Tibial nerve (tissue), 4 donors: ENCODE data around the gene ARHGAP33. TPM values are rescaled to one million over a fixed set of nuclear protein-coding genes. Genes with fewer than 3 reads are reported as not detected.

Source experiments
- DNase-seq, 2 donors: peaks; one replicate each; pipeline ENCODE4 v3.0.0-alpha.2; 2019; ENCODE audit warnings: low spot score in 2 of 2
- H3K27ac ChIP-seq, 4 donors: fragments of 200-600 bp; sonication (generic) in 3 of 4; one replicate each; pipeline ENCODE4 v1.5.1; 2017 to 2019; ENCODE audit warnings: mild to moderate bottlenecking in 1 of 4
- H3K27me3 ChIP-seq, 2 donors: fragments of 200-600 bp; sonication (generic) in 1 of 2; one replicate each; pipeline versions ENCODE4 v1.5.1 to v1.6.0; 2017 to 2019
- H3K36me3 ChIP-seq, 3 donors: fragments of 200-600 bp; sonication (generic); one replicate each; pipeline ENCODE4 v1.5.1; 2018 to 2019
- H3K4me1 ChIP-seq, 4 donors: fragments of 200-600 bp; sonication (generic) in 3 of 4; one replicate each; pipeline ENCODE4 v1.5.1; 2017 to 2019
- H3K4me3 ChIP-seq, 4 donors: fragments of 200-600 bp; sonication (generic) in 3 of 4; one replicate each; pipeline ENCODE4 v1.5.1; 2017 to 2019; ENCODE audit warnings: mild to moderate bottlenecking in 1 of 4, moderate library complexity in 1 of 4
- H3K9me3 ChIP-seq, 4 donors: fragments of 200-600 bp; sonication (generic) in 3 of 4; one replicate each; pipeline ENCODE4 v1.5.1; 2017 to 2019
- EP300 ChIP-seq, 2 donors: sonication (generic); formaldehyde crosslinking; IDR thresholded peaks; one replicate each; pipeline ENCODE4 v1.6.1; 2017; ENCODE audit warnings: antibody characterized with exemption in 2 of 2, mild to moderate bottlenecking in 1 of 2
- POLR2A ChIP-seq, 2 donors: fragments of 450-650 bp; IDR thresholded peaks; one replicate each; pipeline ENCODE4 v1.6.1; 2017; ENCODE audit warnings: antibody characterized with exemption in 2 of 2, mild to moderate bottlenecking in 2 of 2, moderate library complexity in 2 of 2
- WGBS, 2 donors: methylation state at CpG; one replicate each; pipeline ENCODE4 v1.1.5; 2018; 5-methylcytosine and 5-hydroxymethylcytosine counted together
- total RNA-seq, 4 donors: library from RNA; depleted of rRNA; stranded (reverse); fragments of >200 nt; gene quantifications; one replicate each; pipeline ENCODE4 v1.1.0, GENCODE V29; 2016
- TF ChIP-seq, protein P1 (sequence below), 5 experiments: fragments of 200-600 bp in 3 of 5; fragments of 450-650 bp in 2 of 5; sonication (generic) in 3 of 5; IDR thresholded peaks; one replicate each; pipeline ENCODE4 v1.5.1; 2016 to 2019; ENCODE audit warnings: antibody characterized with exemption in 5 of 5, mild to moderate bottlenecking in 3 of 5, moderate library complexity in 2 of 5

The ARHGAP33 gene
- total RNA-seq, 4 donors from 2014 or later, result 6.6 to 46.8 (median 26.1) TPM

GRCh38 chr19:35812220-35813042, 37.1 kb downstream of the ARHGAP33 start, which contains the start of gene PRODH2:
Gene PRODH2 (minus strand): TSS chr19:35812845. CDS start chr19:35812805, 40 bp downstream.
- no peaks in the 10 kb centered on the region for H3K4me1 ChIP-seq
- H3K36me3 ChIP-seq, result no peaks in the 10 kb centered on the region
- no peak for TF ChIP-seq POLR2A (IDR thresholded peaks at IDR 0.05)
- no peak for TF ChIP-seq EP300 (IDR thresholded peaks at IDR 0.05)
- TF ChIP-seq, protein P1, sequence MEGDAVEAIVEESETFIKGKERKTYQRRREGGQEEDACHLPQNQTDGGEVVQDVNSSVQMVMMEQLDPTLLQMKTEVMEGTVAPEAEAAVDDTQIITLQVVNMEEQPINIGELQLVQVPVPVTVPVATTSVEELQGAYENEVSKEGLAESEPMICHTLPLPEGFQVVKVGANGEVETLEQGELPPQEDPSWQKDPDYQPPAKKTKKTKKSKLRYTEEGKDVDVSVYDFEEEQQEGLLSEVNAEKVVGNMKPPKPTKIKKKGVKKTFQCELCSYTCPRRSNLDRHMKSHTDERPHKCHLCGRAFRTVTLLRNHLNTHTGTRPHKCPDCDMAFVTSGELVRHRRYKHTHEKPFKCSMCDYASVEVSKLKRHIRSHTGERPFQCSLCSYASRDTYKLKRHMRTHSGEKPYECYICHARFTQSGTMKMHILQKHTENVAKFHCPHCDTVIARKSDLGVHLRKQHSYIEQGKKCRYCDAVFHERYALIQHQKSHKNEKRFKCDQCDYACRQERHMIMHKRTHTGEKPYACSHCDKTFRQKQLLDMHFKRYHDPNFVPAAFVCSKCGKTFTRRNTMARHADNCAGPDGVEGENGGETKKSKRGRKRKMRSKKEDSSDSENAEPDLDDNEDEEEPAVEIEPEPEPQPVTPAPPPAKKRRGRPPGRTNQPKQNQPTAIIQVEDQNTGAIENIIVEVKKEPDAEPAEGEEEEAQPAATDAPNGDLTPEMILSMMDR (IDR thresholded peaks at IDR 0.05), result no peak
- H3K9me3 ChIP-seq, result no peaks in the 10 kb centered on the region
- H3K27me3 ChIP-seq, result peaks cover 0 to 31% of the 10 kb centered on the region in 2 donors
- H3K4me3 ChIP-seq, result no peak within 1 kb of the TSS
- no peak within 1 kb of the TSS for H3K27ac ChIP-seq
- DNase-seq, result no peak
- 66 to 71% methylated on average over 23 to 24 of the region's 26 CpGs for WGBS, 2 donors

DNA sequence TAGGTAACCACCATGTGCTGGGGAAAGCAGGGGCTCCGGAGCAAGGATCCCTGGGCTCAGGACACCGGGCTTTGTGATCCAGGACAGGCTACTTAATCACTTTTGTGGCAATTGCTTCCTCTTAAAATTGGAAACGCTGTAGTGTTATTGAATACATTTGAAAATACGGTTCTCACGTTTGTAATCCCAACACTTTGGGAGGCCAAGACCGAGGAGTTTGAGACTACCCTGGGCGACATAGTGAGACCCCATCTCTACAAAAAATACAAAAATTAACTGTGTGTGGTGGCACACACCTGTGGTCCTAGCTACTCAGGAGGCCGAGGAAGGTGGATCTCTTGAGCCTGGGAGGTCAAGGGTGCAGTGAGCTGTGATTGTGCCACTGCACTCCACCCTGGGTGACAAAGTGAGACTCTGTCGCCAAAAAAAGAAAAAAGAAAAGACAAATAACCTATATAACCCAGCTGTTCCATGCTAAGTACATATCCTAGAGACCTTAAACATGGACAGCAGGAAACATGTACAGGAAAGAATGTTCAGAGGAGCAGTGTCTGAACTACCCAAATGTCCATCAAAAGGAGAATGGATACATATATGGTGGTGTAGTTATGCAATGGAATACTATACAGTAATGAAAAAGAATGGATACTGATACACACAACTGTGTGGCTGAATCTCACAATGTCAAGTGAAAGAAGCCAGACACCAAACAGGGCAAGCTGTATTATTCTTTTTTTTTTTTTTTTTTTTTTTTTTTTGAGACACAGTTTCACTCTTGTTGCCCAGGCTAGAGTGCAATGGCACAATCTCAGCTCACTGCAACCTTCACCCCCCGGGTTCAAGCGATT, 37.9 kb downstream of the ARHGAP33 start:
- H3K9me3 ChIP-seq, result no peaks in the 10 kb centered on the region
- TF ChIP-seq EP300 (IDR thresholded peaks at IDR 0.05) (no peak), POLR2A (IDR thresholded peaks at IDR 0.05) (no peak)
- TF ChIP-seq, protein P1 (IDR thresholded peaks at IDR 0.05), result no peak
- DNase-seq, result no peak
- no peaks in the 10 kb centered on the region for H3K36me3 ChIP-seq
- no peak overlapping the region for H3K27ac ChIP-seq
- peaks cover 0 to 30% of the 10 kb centered on the region in 2 donors for H3K27me3 ChIP-seq
- WGBS, 2 donors, result 83 to 87% methylated on average over 11 of the region's 11 CpGs
- no peaks in the 10 kb centered on the region for H3K4me1 ChIP-seq
- H3K4me3 ChIP-seq, result no peak overlapping the region

- Histone ChIP-seq H3K4me3 (no peak overlapping the region), H3K27me3 (peaks cover 0 to 36% of the 10 kb centered on the region in 2 donors), H3K27ac (no peak overlapping the region), H3K36me3 (no peaks in the 10 kb centered on the region), H3K4me1 (no peaks in the 10 kb centered on the region), H3K9me3 (no peaks in the 10 kb centered on the region)
- WGBS, 2 donors, result 29 to 31% methylated on average over 6 of the region's 6 CpGs
- DNase-seq, result no peak
- no peak for TF ChIP-seq EP300 (IDR thresholded peaks at IDR 0.05)
These were observed 40.9 kb downstream of the ARHGAP33 start for GRCh38 chr19:35816262-35816661.

DNA sequence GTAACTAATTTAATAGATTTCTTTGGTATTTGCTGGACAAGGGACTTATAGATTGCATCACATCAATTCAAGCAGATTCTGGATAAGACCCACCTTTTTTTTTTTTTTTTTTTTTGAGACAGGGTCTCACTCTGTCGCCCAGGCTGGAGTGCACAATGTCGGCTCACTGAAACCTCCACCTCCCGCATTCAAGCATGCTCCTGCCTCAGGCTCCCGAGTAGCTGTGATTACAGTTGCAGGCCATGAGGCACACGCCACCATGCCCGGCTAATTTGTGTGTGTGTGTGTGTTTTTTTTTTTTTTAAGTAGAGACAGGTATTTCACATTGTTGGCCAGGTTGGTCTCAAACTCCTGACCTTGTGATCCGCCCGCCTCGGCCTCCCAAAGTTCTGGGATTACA, 41.5 kb downstream of the ARHGAP33 start:
- Histone ChIP-seq H3K36me3 (no peaks in the 10 kb centered on the region), H3K4me3 (no peak overlapping the region), H3K27ac (no peak overlapping the region), H3K27me3 (peaks cover 0 to 32% of the 10 kb centered on the region in 2 donors), H3K4me1 (no peaks in the 10 kb centered on the region), H3K9me3 (no peaks in the 10 kb centered on the region)
- WGBS, 2 donors, result 75 to 80% methylated on average over 9 of the region's 9 CpGs
- TF ChIP-seq EP300 (IDR thresholded peaks at IDR 0.05) (no peak), POLR2A (IDR thresholded peaks at IDR 0.05) (no peak)
- TF ChIP-seq, protein P1 (IDR thresholded peaks at IDR 0.05), result no peak
- no peak for DNase-seq

DNA sequence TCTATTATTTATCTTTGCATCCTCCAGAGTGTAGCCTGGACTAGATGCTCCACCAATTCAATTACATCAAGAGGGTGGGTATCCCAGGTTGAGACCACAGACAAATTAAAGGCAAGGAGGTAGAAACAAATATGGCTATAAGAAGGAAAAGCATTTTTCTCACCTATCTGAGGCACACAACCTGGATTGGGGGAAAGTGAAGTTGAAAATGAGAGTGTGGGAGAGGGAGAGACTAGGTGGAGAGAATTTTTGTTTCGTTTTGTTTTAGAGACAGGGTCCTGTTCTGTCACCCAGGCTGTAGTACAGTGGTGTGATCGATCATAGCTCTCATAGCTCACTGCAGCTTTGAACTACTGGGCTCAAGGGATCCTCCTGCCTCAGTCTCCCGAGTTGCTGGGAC, 43.1 kb downstream of the ARHGAP33 start:
- WGBS, 2 donors, result 62 to 74% methylated on average over 3 of the region's 3 CpGs
- no peaks in the 10 kb centered on the region for H3K4me1 ChIP-seq
- H3K36me3 ChIP-seq, result no peaks in the 10 kb centered on the region
- TF ChIP-seq POLR2A (IDR thresholded peaks at IDR 0.05) (no peak), EP300 (IDR thresholded peaks at IDR 0.05) (no peak)
- TF ChIP-seq, protein P1 (IDR thresholded peaks at IDR 0.05), result no peak
- H3K4me3 ChIP-seq, result no peak overlapping the region
- peaks cover 0 to 30% of the 10 kb centered on the region in 2 donors for H3K27me3 ChIP-seq
- H3K9me3 ChIP-seq, result no peaks in the 10 kb centered on the region
- DNase-seq, result no peak
- H3K27ac ChIP-seq, result no peak overlapping the region
